GM12873 (cell line): Measurements from ENCODE around the gene GMPPA.

Experiments used
- CTCF ChIP-seq: IDR thresholded peaks from 2 replicates; pipeline ENCODE4 v1.5.1; 2012; ENCODE audit warnings: low read depth, mild to moderate bottlenecking, moderate library complexity, low read length, control low read depth; ENCODE audit not compliant: insufficient read depth; ENCODE audit errors: missing control alignments

The GMPPA gene

GRCh38 chr2:219457784-219458369 lies 40.8 kb upstream of the GMPPA start:
- peak; percentile 42 for TF ChIP-seq CTCF

- TF ChIP-seq CTCF, result no peak
Observed at GRCh38 chr2:219458996-219459395, 39.7 kb upstream of the GMPPA start.

- peak; percentile 98 for TF ChIP-seq CTCF
Observed at GRCh38 chr2:219459460-219460311, 39.0 kb upstream of the GMPPA start.

- TF ChIP-seq CTCF, result no peak
Observed at GRCh38 chr2:219460424-219460926, 38.2 kb upstream of the GMPPA start.

- no peak for TF ChIP-seq CTCF
Observed at GRCh38 chr2:219461047-219461514, 37.6 kb upstream of the GMPPA start.

- no peak for TF ChIP-seq CTCF
Observed at GRCh38 chr2:219461669-219462068, 37.0 kb upstream of the GMPPA start.

- TF ChIP-seq CTCF, result no peak
Observed at GRCh38 chr2:219462349-219462748, 36.3 kb upstream of the GMPPA start.
